Muscle layer of colon (tissue), 2 donors: ENCODE data around the gene LYRM2.
"Not testable (repeated sequence)": the region's sequence is repeated elsewhere in the genome, so short reads cannot be mapped to it uniquely, and the experiment has no call there.

Experiments used
- H3K27ac ChIP-seq: one replicate; pipeline ENCODE4 v1.7.0; 2013; ENCODE audit warnings: low read depth, mild to moderate bottlenecking, low read length, moderate library complexity
- H3K27me3 ChIP-seq, 2 donors: one replicate each; pipeline ENCODE4 v1.7.0; 2013; ENCODE audit warnings: low read length in 2 of 2, mild to moderate bottlenecking in 2 of 2; ENCODE audit not compliant: insufficient read depth in 2 of 2, control insufficient read depth in 1 of 2
- H3K36me3 ChIP-seq: one replicate; pipeline ENCODE4 v1.7.0; 2013; ENCODE audit warnings: mild to moderate bottlenecking, low read length; ENCODE audit not compliant: insufficient read depth
- H3K4me1 ChIP-seq: one replicate; pipeline ENCODE4 v1.7.0; 2013; ENCODE audit warnings: mild to moderate bottlenecking, low read length; ENCODE audit not compliant: insufficient read depth
- H3K4me3 ChIP-seq, 2 donors: one replicate each; pipeline ENCODE4 v1.7.0; 2013; ENCODE audit warnings: low read length in 2 of 2, low read depth in 1 of 2, mild to moderate bottlenecking in 1 of 2, moderate library complexity in 1 of 2
- H3K9ac ChIP-seq: one replicate; pipeline ENCODE4 v1.7.0; 2013; ENCODE audit warnings: low read length
- H3K9me3 ChIP-seq: one replicate; pipeline ENCODE4 v1.7.0; 2013; ENCODE audit warnings: mild to moderate bottlenecking, low read length
- donor health status: abdominal sarcoma.
- donor health status: Adenocarcinoma of cecum.

LYRM2 gene

GRCh38 chr6:89643406-89643805 is 4.9 kb upstream of the LYRM2 start:
- no peak overlapping the region for H3K4me3 ChIP-seq
- H3K36me3 ChIP-seq = peaks cover 38% of the 10 kb centered on the region
- H3K9ac ChIP-seq = no peak overlapping the region
- H3K4me1 ChIP-seq = peaks cover 5% of the 10 kb centered on the region
- no peaks in the 10 kb centered on the region for H3K9me3 ChIP-seq
- no peak overlapping the region for H3K27ac ChIP-seq
- H3K27me3 ChIP-seq = no peaks in the 10 kb centered on the region

GRCh38 chr6:89642956-89643355 is 4.4 kb upstream of the LYRM2 start:
- no peaks in the 10 kb centered on the region for H3K27me3 ChIP-seq
- peaks cover 6% of the 10 kb centered on the region for H3K4me1 ChIP-seq
- H3K9me3 ChIP-seq = no peaks in the 10 kb centered on the region
- H3K4me3 ChIP-seq = no peak overlapping the region
- H3K27ac ChIP-seq = no peak overlapping the region
- H3K36me3 ChIP-seq = peaks cover 36% of the 10 kb centered on the region
- no peak overlapping the region for H3K9ac ChIP-seq

- not testable (repeated sequence) for H3K4me3 ChIP-seq, H3K27me3 ChIP-seq, H3K9me3 ChIP-seq, H3K9ac ChIP-seq, H3K27ac ChIP-seq
- peaks cover 11% of the 10 kb centered on the region for H3K4me1 ChIP-seq
- H3K36me3 ChIP-seq = peaks cover 22% of the 10 kb centered on the region
Observed at GRCh38 chr6:89641581-89641980, 3.0 kb upstream of the LYRM2 start.

- no peak overlapping the region for H3K27ac ChIP-seq
- no peak overlapping the region for H3K4me3 ChIP-seq
- H3K27me3 ChIP-seq = no peaks in the 10 kb centered on the region
- H3K36me3 ChIP-seq = peaks cover 16% of the 10 kb centered on the region
- H3K9ac ChIP-seq = no peak overlapping the region
- H3K9me3 ChIP-seq = no peaks in the 10 kb centered on the region
- peaks cover 11% of the 10 kb centered on the region for H3K4me1 ChIP-seq
Observed at GRCh38 chr6:89640804-89641203, 2.3 kb upstream of the LYRM2 start.

- peak overlapping the region; percentile 84 for H3K9ac ChIP-seq
- H3K4me1 ChIP-seq = peaks cover 11% of the 10 kb centered on the region
- H3K27ac ChIP-seq = peak overlapping the region; percentile 93
- H3K4me3 ChIP-seq = peak overlapping the region; percentile 75 to 84
- H3K9me3 ChIP-seq = no peaks in the 10 kb centered on the region
- no peaks in the 10 kb centered on the region for H3K27me3 ChIP-seq
- no peaks in the 10 kb centered on the region for H3K36me3 ChIP-seq
Observed at GRCh38 chr6:89637960-89638319, 607 bp downstream of the LYRM2 start.

- H3K4me1 ChIP-seq = peaks cover 11% of the 10 kb centered on the region
- H3K4me3 ChIP-seq, H3K27ac ChIP-seq, H3K36me3 ChIP-seq, H3K27me3 ChIP-seq, H3K9me3 ChIP-seq, H3K9ac ChIP-seq: not testable (repeated sequence)
Observed at GRCh38 chr6:89636412-89636811, 2.1 kb downstream of the LYRM2 start.

GRCh38 chr6:89630488-89630887 is 8.1 kb downstream of the LYRM2 start:
- H3K4me3 ChIP-seq = no peak overlapping the region
- H3K9ac ChIP-seq = no peak overlapping the region
- H3K4me1 ChIP-seq = no peaks in the 10 kb centered on the region
- H3K27me3 ChIP-seq = no peaks in the 10 kb centered on the region
- no peaks in the 10 kb centered on the region for H3K9me3 ChIP-seq
- H3K27ac ChIP-seq = no peak overlapping the region
- H3K36me3 ChIP-seq = peaks cover 34% of the 10 kb centered on the region

- peaks cover 22% of the 10 kb centered on the region for H3K36me3 ChIP-seq
- H3K4me3 ChIP-seq = no peak overlapping the region
- no peaks in the 10 kb centered on the region for H3K27me3 ChIP-seq
- H3K9me3 ChIP-seq = no peaks in the 10 kb centered on the region
- H3K27ac ChIP-seq = no peak overlapping the region
- H3K9ac ChIP-seq = no peak overlapping the region
- H3K4me1 ChIP-seq = no peaks in the 10 kb centered on the region
Observed at GRCh38 chr6:89623749-89624148, 14.8 kb downstream of the LYRM2 start.

- H3K27ac ChIP-seq = no peak overlapping the region
- H3K36me3 ChIP-seq = peaks cover 6% of the 10 kb centered on the region
- no peak overlapping the region for H3K4me3 ChIP-seq
- no peak overlapping the region for H3K9ac ChIP-seq
- H3K4me1 ChIP-seq = no peaks in the 10 kb centered on the region
- no peaks in the 10 kb centered on the region for H3K27me3 ChIP-seq
- H3K9me3 ChIP-seq = no peaks in the 10 kb centered on the region
Observed at GRCh38 chr6:89619567-89619966, 19.0 kb downstream of the LYRM2 start.

- H3K4me3 ChIP-seq = no peak overlapping the region
- H3K36me3 ChIP-seq = no peaks in the 10 kb centered on the region
- H3K4me1 ChIP-seq = no peaks in the 10 kb centered on the region
- no peak overlapping the region for H3K27ac ChIP-seq
- no peak overlapping the region for H3K9ac ChIP-seq
- no peaks in the 10 kb centered on the region for H3K9me3 ChIP-seq
- no peaks in the 10 kb centered on the region for H3K27me3 ChIP-seq
Observed at GRCh38 chr6:89618026-89618425, 20.5 kb downstream of the LYRM2 start.

- H3K9me3 ChIP-seq = no peaks in the 10 kb centered on the region
- H3K4me3 ChIP-seq = no peak overlapping the region
- no peaks in the 10 kb centered on the region for H3K4me1 ChIP-seq
- no peaks in the 10 kb centered on the region for H3K36me3 ChIP-seq
- H3K27me3 ChIP-seq = no peaks in the 10 kb centered on the region
- H3K27ac ChIP-seq = no peak overlapping the region
- H3K9ac ChIP-seq = no peak overlapping the region
Observed at GRCh38 chr6:89616531-89616930, 22.0 kb downstream of the LYRM2 start.

GRCh38 chr6:89615882-89616281 is 22.7 kb downstream of the LYRM2 start:
- Histone ChIP-seq H3K9me3 (no peaks in the 10 kb centered on the region), H3K4me1 (no peaks in the 10 kb centered on the region), H3K27me3 (no peaks in the 10 kb centered on the region), H3K9ac (no peak overlapping the region), H3K36me3 (no peaks in the 10 kb centered on the region), H3K27ac (no peak overlapping the region), H3K4me3 (no peak overlapping the region)
